ENCODE data around the gene JCHAIN. TPM values are rescaled to one million over a fixed set of nuclear protein-coding genes. Genes with fewer than 3 reads are reported as not detected.

JCHAIN gene
- total and polyA plus RNA-seq, 9 of the 15 experiments (the other 6 are each of a cell fraction or from before 2014, with no cell fraction given): 0.04 to 0.68 (median 0.26) TPM; not detected in 5

DNA sequence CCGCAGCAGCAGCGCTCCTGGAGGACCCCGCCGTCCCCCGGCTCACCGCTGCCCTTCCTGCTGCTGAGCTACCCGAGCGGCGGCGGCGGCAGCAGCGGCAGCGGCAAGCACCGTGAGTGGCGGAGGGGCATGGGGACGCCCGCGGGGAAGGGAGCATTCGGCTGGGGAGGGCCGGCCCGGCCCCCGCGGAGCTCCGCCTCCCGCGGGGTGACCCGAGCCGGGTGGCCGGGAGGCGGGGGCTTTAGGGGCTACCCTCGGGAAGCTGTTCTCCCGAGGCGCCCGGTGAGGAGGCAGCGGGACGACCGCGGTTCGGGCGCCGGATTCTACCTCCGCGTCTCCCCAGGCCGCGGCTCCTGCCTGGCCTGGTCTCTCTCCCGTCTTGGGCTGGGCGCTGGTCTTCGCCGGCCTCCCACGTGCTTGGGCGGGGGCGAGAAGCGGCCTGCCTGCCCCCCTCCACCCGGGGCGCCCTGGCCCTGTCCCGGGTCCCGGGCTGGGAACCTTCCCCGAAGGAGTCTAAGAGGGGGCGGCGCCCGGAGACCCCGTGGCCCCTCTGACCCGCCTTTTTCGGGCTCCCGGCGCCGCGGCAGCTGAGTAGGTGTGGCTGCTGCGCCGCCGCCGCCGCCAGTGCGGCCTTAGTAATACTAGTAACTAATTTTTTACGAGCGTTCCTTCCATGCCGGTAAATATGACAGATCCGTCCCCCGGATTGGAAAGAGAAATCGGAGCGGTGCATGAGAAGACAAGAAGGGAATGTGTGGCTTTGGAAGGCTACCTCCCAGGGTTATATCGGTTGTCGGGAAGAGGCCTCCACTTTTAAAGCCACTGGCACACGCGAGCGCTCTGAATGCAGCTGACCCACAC, 39.1 kb upstream of the JCHAIN start (continued):
- TF ChIP-seq NRF1 (conservative IDR thresholded peaks at IDR 0.05 in 1 of 2, IDR thresholded peaks at IDR 0.05 in 1 of 2) (peak; percentile 77 to 79), RBM14 (IDR thresholded peaks at IDR 0.05; ENCODE audit: borderline replicate concordance, insufficient read depth, low read depth, low read length) (no peak), BMI1 (IDR thresholded peaks at IDR 0.05; ENCODE audit: low read length) (no peak), ZSCAN29 (IDR thresholded peaks at IDR 0.05) (no peak), BDP1 (IDR thresholded peaks at IDR 0.05; ENCODE audit: insufficient read depth, insufficient read length) (no peak), LCOR (CRISPR knock-in tag; IDR thresholded peaks at IDR 0.05) (no peak), SMC3 (conservative IDR thresholded peaks at IDR 0.05; ENCODE audit: insufficient read depth, low read depth, low read length) (no peak), TCF15 (CRISPR knock-in tag; IDR thresholded peaks at IDR 0.05) (no peak), USF2 (CRISPR knock-in tag; IDR thresholded peaks at IDR 0.05) (peak; percentile 68), YBX1 (IDR thresholded peaks at IDR 0.05) (no peak), RBBP5 (IDR thresholded peaks at IDR 0.05; ENCODE audit: borderline replicate concordance, insufficient read depth, low read length, poor library complexity, severe bottlenecking) (peak; percentile 66), GABPB2 (CRISPR knock-in tag; conservative IDR thresholded peaks at IDR 0.05) (no peak), RBM15 (IDR thresholded peaks at IDR 0.05; ENCODE audit: insufficient read depth, low read length) (no peak)
- TF ChIP-seq, protein P1, sequence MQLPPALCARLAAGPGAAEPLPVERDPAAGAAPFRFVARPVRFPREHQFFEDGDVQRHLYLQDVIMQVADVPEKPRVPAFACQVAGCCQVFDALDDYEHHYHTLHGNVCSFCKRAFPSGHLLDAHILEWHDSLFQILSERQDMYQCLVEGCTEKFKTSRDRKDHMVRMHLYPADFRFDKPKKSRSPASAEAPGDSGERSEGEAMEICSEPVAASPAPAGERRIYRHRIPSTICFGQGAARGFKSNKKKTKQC (CRISPR knock-in tag; IDR thresholded peaks at IDR 0.05): no peak
- TF ChIP-seq, protein P2, sequence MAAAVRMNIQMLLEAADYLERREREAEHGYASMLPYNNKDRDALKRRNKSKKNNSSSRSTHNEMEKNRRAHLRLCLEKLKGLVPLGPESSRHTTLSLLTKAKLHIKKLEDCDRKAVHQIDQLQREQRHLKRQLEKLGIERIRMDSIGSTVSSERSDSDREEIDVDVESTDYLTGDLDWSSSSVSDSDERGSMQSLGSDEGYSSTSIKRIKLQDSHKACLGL (CRISPR knock-in tag; IDR thresholded peaks at IDR 0.05; ENCODE audit: borderline replicate concordance, poor library complexity, severe bottlenecking): no peak
- TF ChIP-seq, protein P3, sequence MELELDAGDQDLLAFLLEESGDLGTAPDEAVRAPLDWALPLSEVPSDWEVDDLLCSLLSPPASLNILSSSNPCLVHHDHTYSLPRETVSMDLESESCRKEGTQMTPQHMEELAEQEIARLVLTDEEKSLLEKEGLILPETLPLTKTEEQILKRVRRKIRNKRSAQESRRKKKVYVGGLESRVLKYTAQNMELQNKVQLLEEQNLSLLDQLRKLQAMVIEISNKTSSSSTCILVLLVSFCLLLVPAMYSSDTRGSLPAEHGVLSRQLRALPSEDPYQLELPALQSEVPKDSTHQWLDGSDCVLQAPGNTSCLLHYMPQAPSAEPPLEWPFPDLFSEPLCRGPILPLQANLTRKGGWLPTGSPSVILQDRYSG (tag; conservative IDR thresholded peaks at IDR 0.05; ENCODE audit: low read depth): 0 out of 2 replicates have a peak, but pooled peaks have one; percentile 48
- TF ChIP-seq, protein P4, sequence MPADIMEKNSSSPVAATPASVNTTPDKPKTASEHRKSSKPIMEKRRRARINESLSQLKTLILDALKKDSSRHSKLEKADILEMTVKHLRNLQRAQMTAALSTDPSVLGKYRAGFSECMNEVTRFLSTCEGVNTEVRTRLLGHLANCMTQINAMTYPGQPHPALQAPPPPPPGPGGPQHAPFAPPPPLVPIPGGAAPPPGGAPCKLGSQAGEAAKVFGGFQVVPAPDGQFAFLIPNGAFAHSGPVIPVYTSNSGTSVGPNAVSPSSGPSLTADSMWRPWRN (IDR thresholded peaks at IDR 0.05; ENCODE audit: low read depth): no peak
- TF ChIP-seq, protein P5, sequence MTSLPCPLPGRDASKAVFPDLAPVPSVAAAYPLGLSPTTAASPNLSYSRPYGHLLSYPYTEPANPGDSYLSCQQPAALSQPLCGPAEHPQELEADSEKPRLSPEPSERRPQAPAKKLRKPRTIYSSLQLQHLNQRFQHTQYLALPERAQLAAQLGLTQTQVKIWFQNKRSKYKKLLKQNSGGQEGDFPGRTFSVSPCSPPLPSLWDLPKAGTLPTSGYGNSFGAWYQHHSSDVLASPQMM (CRISPR knock-in tag; IDR thresholded peaks at IDR 0.05): no peak
- TF ChIP-seq, protein P6, sequence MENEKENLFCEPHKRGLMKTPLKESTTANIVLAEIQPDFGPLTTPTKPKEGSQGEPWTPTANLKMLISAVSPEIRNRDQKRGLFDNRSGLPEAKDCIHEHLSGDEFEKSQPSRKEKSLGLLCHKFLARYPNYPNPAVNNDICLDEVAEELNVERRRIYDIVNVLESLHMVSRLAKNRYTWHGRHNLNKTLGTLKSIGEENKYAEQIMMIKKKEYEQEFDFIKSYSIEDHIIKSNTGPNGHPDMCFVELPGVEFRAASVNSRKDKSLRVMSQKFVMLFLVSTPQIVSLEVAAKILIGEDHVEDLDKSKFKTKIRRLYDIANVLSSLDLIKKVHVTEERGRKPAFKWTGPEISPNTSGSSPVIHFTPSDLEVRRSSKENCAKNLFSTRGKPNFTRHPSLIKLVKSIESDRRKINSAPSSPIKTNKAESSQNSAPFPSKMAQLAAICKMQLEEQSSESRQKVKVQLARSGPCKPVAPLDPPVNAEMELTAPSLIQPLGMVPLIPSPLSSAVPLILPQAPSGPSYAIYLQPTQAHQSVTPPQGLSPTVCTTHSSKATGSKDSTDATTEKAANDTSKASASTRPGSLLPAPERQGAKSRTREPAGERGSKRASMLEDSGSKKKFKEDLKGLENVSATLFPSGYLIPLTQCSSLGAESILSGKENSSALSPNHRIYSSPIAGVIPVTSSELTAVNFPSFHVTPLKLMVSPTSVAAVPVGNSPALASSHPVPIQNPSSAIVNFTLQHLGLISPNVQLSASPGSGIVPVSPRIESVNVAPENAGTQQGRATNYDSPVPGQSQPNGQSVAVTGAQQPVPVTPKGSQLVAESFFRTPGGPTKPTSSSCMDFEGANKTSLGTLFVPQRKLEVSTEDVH (IDR thresholded peaks at IDR 0.05; ENCODE audit: low read depth, partially characterized antibody): no peak
